ENCODE data around the gene NAALADL2. TPM values are rescaled to one million over a fixed set of nuclear protein-coding genes. Genes with fewer than 3 reads are reported as not detected.
"Not testable (repeated sequence)": the region's sequence is repeated elsewhere in the genome, so short reads cannot be mapped to it uniquely, and the experiment has no call there.

NAALADL2 gene
- total and polyA plus RNA-seq, 2 donors (not counting 3 experiments of a cell fraction or from before 2014, with no cell fraction given): 1.1 to 4.0 TPM

DNA sequence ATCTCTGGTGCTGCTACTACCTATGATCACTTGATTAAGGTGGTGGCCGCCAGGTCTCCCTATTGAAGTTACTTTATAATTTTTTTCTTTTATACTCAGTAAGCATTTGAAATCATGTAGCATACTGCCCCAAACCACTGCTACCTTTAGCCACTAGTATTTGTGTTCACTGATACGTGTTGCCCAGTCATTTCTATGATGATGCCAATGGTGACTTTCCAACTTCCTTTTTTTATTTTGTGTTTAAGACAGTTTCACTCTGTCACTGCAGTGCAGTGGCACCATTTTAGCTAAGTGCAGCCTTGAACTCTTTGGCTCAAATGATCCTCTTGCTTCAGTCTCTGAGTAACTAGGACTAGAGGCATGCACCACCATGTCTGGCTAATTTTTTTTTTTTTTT lies 598.2 kb downstream of the NAALADL2 start:
- H3K4me2 ChIP-seq (ENCODE audit: insufficient read depth, low read length): no peak overlapping the region
- CTCF ChIA-PET: no interaction called here
- TF ChIP-seq, protein P1, sequence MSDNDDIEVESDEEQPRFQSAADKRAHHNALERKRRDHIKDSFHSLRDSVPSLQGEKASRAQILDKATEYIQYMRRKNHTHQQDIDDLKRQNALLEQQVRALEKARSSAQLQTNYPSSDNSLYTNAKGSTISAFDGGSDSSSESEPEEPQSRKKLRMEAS (IDR thresholded peaks at IDR 0.05; ENCODE audit: insufficient read depth, insufficient read length): no peak
- no peak for TF ChIP-seq GATA2 (IDR thresholded peaks at IDR 0.05; ENCODE audit: insufficient read depth, insufficient read length, low read depth, low read length)
- TF ChIP-seq, protein P2, sequence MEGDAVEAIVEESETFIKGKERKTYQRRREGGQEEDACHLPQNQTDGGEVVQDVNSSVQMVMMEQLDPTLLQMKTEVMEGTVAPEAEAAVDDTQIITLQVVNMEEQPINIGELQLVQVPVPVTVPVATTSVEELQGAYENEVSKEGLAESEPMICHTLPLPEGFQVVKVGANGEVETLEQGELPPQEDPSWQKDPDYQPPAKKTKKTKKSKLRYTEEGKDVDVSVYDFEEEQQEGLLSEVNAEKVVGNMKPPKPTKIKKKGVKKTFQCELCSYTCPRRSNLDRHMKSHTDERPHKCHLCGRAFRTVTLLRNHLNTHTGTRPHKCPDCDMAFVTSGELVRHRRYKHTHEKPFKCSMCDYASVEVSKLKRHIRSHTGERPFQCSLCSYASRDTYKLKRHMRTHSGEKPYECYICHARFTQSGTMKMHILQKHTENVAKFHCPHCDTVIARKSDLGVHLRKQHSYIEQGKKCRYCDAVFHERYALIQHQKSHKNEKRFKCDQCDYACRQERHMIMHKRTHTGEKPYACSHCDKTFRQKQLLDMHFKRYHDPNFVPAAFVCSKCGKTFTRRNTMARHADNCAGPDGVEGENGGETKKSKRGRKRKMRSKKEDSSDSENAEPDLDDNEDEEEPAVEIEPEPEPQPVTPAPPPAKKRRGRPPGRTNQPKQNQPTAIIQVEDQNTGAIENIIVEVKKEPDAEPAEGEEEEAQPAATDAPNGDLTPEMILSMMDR (IDR thresholded peaks at IDR 0.05; ENCODE audit: extremely low read depth in 1 of 2, insufficient read depth in 1 of 2, low read depth in 1 of 2, low read length in 2 of 2): no peak
- no peak for TF ChIP-seq JUN (IDR thresholded peaks at IDR 0.05; ENCODE audit: borderline replicate concordance, insufficient read depth, insufficient read length, low read depth)
- no peak for TF ChIP-seq MYC (IDR thresholded peaks at IDR 0.05; ENCODE audit: low read depth, low read length)
- TF ChIP-seq POLR2A (IDR thresholded peaks at IDR 0.05; ENCODE audit: low read depth, low read length): no peak
- TF ChIP-seq POLR2AphosphoS5 (IDR thresholded peaks at IDR 0.05; ENCODE audit: insufficient read depth, low read depth, low read length): no peak
- no peak for TF ChIP-seq EZH2 (IDR thresholded peaks at IDR 0.05; ENCODE audit: borderline replicate concordance, low read depth, low read length, severe bottlenecking)
- no peak for TF ChIP-seq FOS (IDR thresholded peaks at IDR 0.05; ENCODE audit: borderline replicate concordance, insufficient read depth, low read length)
- H3K36me3 ChIP-seq (ENCODE audit: control insufficient read depth in 2 of 2, extremely low read depth in 1 of 2, insufficient read depth in 2 of 2, low read length in 2 of 2): no peaks in the 10 kb centered on the region
- no peaks in the 10 kb centered on the region for H3K4me1 ChIP-seq (ENCODE audit: control insufficient read depth, extremely low read depth, insufficient read depth, low read length)
- no TSS peak for BruUV-seq (replicated peaks)
- no peak overlapping the region for H3K4me3 ChIP-seq (replicated peaks in 1 of 3; ENCODE audit: insufficient read depth in 1 of 3, low read depth in 1 of 3, low read length in 3 of 3)
- no peaks in the 10 kb centered on the region for H3K9me3 ChIP-seq (replicated peaks; ENCODE audit: control insufficient read depth, insufficient read depth, low read length)
- POLR2A ChIA-PET: no interaction called here
- no peaks in the 10 kb centered on the region for H3K79me2 ChIP-seq (ENCODE audit: control insufficient read depth, insufficient read depth, low read length)
- no peak overlapping the region for H2AFZ ChIP-seq (ENCODE audit: low read depth, low read length)
- DNase-seq (ENCODE audit: low read depth, low spot score) (no peak), FAIRE-seq (no peak)
- no peaks in the 10 kb centered on the region for H3K27me3 ChIP-seq (ENCODE audit: control insufficient read depth in 2 of 2, insufficient read depth in 2 of 2, low read length in 2 of 2)
- H3K27ac ChIP-seq (ENCODE audit: insufficient read depth, low read depth, low read length): no peak overlapping the region
- no peak overlapping the region for H3K9ac ChIP-seq (replicated peaks; ENCODE audit: extremely low read depth, insufficient read depth, low read length)
- no peaks in the 10 kb centered on the region for H4K20me1 ChIP-seq (replicated peaks; ENCODE audit: control insufficient read depth, extremely low read depth, insufficient read depth, low read length)
- intact Hi-C loops (cut with micrococcal nuclease) (loop anchor here (5.0 kb wide), 1 partner anchor 1045 kb away; no protein-coding TSS in a partner anchor), dilution Hi-C loops (cut with MboI; ENCODE audit: extremely low pct_ligation_motif_present, low sequenced_read_pairs) (no loop called here)
- H3K9me1 ChIP-seq (replicated peaks; ENCODE audit: control insufficient read depth, extremely low read depth, insufficient read depth, low read length): no peaks in the 10 kb centered on the region

DNA sequence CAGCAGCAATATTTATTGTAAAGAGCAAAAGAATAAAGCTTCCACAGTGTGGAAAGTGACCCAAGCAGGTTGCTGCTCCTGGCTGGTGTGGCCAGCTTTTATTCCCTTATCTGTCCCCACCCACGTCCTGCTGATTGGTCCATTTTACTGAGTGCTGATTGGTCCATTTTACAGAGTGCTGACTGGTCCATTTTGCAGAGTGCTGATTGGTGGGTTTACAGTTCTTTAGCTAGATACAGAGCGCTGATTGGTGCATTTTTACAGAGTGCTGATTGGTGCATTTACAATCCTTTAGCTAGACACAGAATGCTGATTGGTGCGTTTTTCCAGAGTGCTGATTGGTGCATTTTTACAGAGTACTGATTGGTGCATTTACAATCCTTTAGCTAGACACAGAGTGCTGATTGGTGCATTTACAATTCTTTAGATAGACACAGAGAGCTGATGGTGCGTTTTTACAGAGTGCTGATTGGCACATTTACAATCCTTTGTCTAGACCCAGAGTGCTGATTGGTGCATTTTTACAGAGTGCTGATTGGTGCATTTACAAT lies 601.8 kb downstream of the NAALADL2 start:
- intact Hi-C loops (cut with micrococcal nuclease): not testable (repeated sequence)

More for the DNA sequence above, 601.8 kb downstream of the NAALADL2 start:
- H3K4me1 ChIP-seq (ENCODE audit: control insufficient read depth, extremely low read depth, insufficient read depth, low read length); POLR2A ChIA-PET; H3K9ac ChIP-seq (replicated peaks; ENCODE audit: extremely low read depth, insufficient read depth, low read length); H4K20me1 ChIP-seq (replicated peaks; ENCODE audit: control insufficient read depth, extremely low read depth, insufficient read depth, low read length); H3K27ac ChIP-seq (ENCODE audit: insufficient read depth, low read depth, low read length); DNase-seq (ENCODE audit: low read depth, low spot score); FAIRE-seq; H3K4me3 ChIP-seq (replicated peaks in 1 of 3; ENCODE audit: insufficient read depth in 1 of 3, low read depth in 1 of 3, low read length in 3 of 3); H2AFZ ChIP-seq (ENCODE audit: low read depth, low read length); BruUV-seq (replicated peaks); CTCF ChIA-PET; H3K27me3 ChIP-seq (ENCODE audit: control insufficient read depth in 2 of 2, insufficient read depth in 2 of 2, low read length in 2 of 2); H3K36me3 ChIP-seq (ENCODE audit: control insufficient read depth in 2 of 2, extremely low read depth in 1 of 2, insufficient read depth in 2 of 2, low read length in 2 of 2); dilution Hi-C loops (cut with MboI; ENCODE audit: extremely low pct_ligation_motif_present, low sequenced_read_pairs); H3K9me1 ChIP-seq (replicated peaks; ENCODE audit: control insufficient read depth, extremely low read depth, insufficient read depth, low read length); H3K79me2 ChIP-seq (ENCODE audit: control insufficient read depth, insufficient read depth, low read length); H3K4me2 ChIP-seq (ENCODE audit: insufficient read depth, low read length); H3K9me3 ChIP-seq (replicated peaks; ENCODE audit: control insufficient read depth, insufficient read depth, low read length): not testable (repeated sequence)

Measured in endothelial cell of umbilical vein (primary cell).